Muscle layer of colon (tissue), 2 donors: ENCODE results near the gene GRID1.

Source experiments
- H3K27ac ChIP-seq: one replicate; pipeline ENCODE4 v1.7.0; 2013; ENCODE audit warnings: low read depth, mild to moderate bottlenecking, low read length, moderate library complexity
- H3K27me3 ChIP-seq, 2 donors: one replicate each; pipeline ENCODE4 v1.7.0; 2013; ENCODE audit warnings: low read length in 2 of 2, mild to moderate bottlenecking in 2 of 2; ENCODE audit not compliant: insufficient read depth in 2 of 2, control insufficient read depth in 1 of 2
- H3K36me3 ChIP-seq: one replicate; pipeline ENCODE4 v1.7.0; 2013; ENCODE audit warnings: mild to moderate bottlenecking, low read length; ENCODE audit not compliant: insufficient read depth
- H3K4me1 ChIP-seq: one replicate; pipeline ENCODE4 v1.7.0; 2013; ENCODE audit warnings: mild to moderate bottlenecking, low read length; ENCODE audit not compliant: insufficient read depth
- H3K4me3 ChIP-seq, 2 donors: one replicate each; pipeline ENCODE4 v1.7.0; 2013; ENCODE audit warnings: low read length in 2 of 2, low read depth in 1 of 2, mild to moderate bottlenecking in 1 of 2, moderate library complexity in 1 of 2
- H3K9ac ChIP-seq: one replicate; pipeline ENCODE4 v1.7.0; 2013; ENCODE audit warnings: low read length
- H3K9me3 ChIP-seq: one replicate; pipeline ENCODE4 v1.7.0; 2013; ENCODE audit warnings: mild to moderate bottlenecking, low read length
- donor health status: abdominal sarcoma.
- donor health status: Adenocarcinoma of cecum.

Gene GRID1

DNA sequence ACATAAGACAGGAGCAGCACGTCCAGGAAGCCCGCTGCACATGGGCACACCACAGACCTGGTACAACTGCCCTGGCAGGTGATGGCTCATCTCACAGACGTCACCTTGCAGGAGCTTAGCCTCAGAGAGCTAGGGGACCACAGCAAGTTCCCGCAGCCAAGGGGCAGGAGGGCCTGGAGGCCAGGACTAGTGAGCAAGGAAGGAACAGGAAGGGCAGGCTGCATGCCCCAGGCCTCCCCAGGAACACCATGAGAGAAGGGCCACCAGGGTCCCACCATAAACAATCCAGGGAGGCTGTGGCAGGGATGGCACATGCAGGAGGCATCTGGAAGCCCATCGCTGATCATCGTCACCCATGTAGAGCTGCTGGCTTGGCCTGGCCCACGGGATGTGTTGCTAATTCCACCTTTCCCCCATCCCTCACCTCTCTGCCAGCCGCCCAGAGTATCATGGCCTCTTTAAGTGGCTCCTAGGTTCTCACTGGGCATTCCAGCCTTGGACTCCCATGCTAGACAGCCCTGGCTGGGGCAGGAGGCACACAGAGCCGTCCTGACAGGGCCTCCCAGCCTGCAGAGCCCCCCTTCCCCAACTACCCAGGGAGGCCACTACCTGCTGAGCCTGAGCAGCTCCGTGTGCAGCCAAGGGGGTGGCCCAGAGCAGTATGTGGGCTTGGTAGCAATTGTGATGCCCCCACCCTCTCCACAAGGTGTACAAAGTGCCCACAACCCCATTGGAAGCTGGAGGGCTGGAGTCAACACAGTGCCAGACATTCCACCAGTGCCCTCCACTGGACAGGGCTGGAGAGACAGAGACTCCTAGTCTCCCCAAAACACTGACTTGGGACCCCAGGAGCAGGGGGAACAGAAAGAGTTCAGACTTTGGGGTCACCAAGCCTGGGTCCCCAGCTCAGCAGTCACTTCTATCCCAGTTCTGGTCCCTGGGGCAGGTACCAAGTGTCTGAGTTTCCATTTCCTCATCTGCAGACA is 35.5 kb downstream of the GRID1 start:
- Histone ChIP-seq H3K4me3 (no peak overlapping the region), H3K9ac (no peak overlapping the region), H3K36me3 (no peaks in the 10 kb centered on the region), H3K4me1 (no peaks in the 10 kb centered on the region), H3K27me3 (no peaks in the 10 kb centered on the region), H3K27ac (no peak overlapping the region), H3K9me3 (no peaks in the 10 kb centered on the region)

DNA sequence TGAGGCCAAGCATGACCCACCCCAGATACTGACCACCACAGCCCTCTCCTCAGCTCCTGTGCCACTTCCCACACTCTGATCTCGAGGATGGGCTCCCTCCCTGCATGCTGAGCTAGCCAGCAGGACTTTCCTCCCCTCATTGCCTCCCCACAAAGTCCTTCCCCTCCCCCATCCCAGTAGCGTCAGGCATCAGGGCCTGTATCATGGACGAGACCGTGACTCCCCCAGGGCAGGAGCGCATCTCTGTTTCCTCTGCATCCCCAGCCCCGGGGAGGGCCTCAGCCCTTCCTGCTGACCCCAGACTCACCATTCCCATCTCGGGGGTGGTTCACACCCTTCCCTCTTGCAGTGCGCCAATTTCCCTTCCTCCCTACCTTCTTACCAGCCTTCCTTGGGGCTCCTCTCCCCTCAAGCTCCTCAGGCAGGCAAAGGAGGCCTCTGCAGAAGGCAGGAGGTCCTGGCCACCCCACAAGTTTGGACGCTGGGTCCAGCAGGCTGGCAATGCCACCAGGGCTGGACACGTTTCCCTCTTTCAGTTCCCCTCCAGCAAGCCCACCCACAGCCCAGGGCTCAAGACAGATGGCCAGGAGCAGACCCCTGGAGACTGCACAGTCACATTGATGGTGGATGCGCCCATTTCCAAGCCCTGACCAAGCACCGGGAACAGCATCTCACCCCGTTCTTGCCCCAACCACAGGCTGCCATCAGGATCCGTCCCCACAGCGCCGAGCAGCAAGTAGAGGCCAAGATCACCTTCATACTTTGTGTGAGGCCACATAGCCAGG is 36.5 kb downstream of the GRID1 start:
- no peaks in the 10 kb centered on the region for H3K4me1 ChIP-seq
- no peak overlapping the region for H3K4me3 ChIP-seq
- H3K27ac ChIP-seq = no peak overlapping the region
- H3K9ac ChIP-seq = no peak overlapping the region
- H3K9me3 ChIP-seq = no peaks in the 10 kb centered on the region
- H3K36me3 ChIP-seq = no peaks in the 10 kb centered on the region
- no peaks in the 10 kb centered on the region for H3K27me3 ChIP-seq

DNA sequence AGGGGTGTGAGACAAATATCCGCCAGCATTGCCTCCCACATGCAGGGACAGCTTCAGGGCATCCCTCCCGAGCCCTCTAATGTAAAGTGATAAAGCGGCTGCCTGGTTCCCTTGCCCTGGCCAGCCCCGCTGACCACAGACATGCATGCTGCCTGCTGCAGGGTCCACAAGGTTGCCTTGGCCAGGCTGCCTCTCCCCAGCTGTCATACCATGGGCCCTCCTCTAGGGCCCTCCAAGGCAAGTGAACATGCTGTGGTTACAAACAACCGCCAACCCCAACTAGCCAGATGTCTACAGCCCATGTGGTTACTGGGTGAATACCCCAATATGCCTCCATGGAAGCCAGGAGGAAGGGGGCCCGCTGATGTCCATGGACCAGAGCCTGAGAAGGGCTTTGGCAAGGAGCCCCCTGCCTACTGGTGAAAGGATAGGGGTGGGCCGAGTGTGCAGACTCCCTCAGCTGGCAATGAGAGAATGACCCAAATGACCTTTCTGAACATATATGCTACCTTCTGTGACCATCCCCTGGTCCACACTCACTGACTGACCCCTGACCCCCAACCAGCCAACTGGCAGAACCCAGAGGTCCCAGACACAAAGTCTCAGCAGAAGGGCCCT is 37.4 kb downstream of the GRID1 start:
- H3K27me3 ChIP-seq = no peaks in the 10 kb centered on the region

DNA sequence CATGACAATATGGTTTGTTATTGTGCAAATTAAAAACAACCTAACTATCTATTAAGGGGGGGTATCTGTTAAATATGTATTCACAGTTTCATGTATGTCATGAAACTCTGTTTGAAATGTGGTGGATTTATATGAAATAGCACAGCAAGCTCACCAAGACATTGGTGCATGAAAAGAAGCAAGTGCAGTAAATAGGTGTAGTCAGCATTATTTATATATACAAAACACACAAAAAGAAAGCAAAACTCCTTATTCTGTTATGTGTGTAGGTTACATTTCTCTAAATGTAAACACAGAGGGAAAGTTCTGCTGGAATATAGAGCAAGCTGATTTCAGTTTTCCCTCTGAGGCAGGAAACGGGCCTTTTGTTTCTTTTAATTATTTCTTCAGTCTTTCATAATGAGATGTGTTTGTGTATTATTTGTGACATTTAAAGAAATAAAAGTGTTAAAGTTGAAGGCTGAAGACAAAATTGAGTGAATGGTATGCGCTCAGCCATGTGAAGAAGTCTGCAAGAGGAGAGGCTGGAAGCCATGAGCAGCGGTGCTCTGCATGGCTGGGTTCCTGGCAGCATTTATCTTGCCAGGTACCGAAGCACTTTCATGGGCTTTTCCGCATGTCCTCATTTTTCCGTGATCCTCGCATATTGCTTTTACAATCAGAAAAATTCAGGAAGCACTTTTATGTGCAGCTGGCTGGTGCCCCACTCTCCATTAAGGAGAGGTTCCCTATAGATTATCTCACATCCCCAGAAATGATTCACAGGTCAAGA is 38.5 kb downstream of the GRID1 start:
- no peak overlapping the region for H3K4me3 ChIP-seq

More for the DNA sequence above, 37.4 kb downstream of the GRID1 start:
- H3K9ac ChIP-seq = no peak overlapping the region
- no peaks in the 10 kb centered on the region for H3K4me1 ChIP-seq
- no peaks in the 10 kb centered on the region for H3K9me3 ChIP-seq
- no peak overlapping the region for H3K4me3 ChIP-seq
- H3K36me3 ChIP-seq = no peaks in the 10 kb centered on the region
- no peak overlapping the region for H3K27ac ChIP-seq

DNA sequence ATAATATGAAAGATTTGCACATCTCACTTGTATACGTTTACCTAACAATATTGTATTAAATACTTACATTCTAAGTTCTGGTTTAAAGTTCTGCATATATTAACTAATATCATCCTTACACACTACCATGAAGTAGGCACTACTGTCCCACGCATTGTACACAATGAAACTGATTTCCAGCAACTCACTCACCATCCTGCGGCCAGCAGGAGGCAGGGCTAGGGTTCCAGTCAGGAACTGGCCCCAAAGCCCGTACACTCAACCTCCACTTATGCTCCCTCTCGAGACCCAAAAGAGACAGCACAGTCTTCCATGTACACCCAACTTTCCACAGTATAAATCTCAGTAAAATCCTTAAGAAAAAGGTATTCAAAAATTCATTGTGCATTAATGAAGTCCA is 41.4 kb downstream of the GRID1 start:
- H3K27me3 ChIP-seq = no peaks in the 10 kb centered on the region
- H3K9ac ChIP-seq = no peak overlapping the region
- H3K4me3 ChIP-seq = no peak overlapping the region
- no peak overlapping the region for H3K27ac ChIP-seq
- no peaks in the 10 kb centered on the region for H3K4me1 ChIP-seq
- H3K36me3 ChIP-seq = no peaks in the 10 kb centered on the region
- H3K9me3 ChIP-seq = no peaks in the 10 kb centered on the region

More for the DNA sequence above, 38.5 kb downstream of the GRID1 start:
- no peaks in the 10 kb centered on the region for H3K36me3 ChIP-seq
- no peaks in the 10 kb centered on the region for H3K27me3 ChIP-seq
- no peak overlapping the region for H3K9ac ChIP-seq
- no peaks in the 10 kb centered on the region for H3K4me1 ChIP-seq
- no peak overlapping the region for H3K27ac ChIP-seq
- no peaks in the 10 kb centered on the region for H3K9me3 ChIP-seq

DNA sequence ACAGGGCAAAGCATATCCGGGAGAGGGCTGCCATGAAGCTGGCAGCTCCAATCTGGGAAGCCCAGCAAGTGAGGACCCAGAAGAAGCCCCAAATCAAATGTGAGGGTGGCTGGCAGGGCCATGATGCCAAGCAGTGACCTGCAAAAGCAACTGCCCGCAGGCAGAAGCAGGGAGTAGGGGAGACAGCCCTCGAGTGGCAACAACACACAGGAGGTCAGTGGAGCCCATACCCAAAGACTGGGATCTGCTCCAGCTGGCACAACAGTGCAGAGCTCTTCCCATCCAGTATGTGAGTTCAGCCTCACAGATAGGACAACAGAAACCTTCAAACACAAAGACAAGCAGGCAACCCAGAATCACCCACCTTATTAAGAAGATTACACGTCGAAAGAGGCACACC is 45.0 kb downstream of the GRID1 start:
- Histone ChIP-seq H3K27ac (no peak overlapping the region), H3K36me3 (no peaks in the 10 kb centered on the region), H3K9ac (no peak overlapping the region), H3K27me3 (no peaks in the 10 kb centered on the region), H3K4me3 (no peak overlapping the region), H3K4me1 (no peaks in the 10 kb centered on the region), H3K9me3 (no peaks in the 10 kb centered on the region)

DNA sequence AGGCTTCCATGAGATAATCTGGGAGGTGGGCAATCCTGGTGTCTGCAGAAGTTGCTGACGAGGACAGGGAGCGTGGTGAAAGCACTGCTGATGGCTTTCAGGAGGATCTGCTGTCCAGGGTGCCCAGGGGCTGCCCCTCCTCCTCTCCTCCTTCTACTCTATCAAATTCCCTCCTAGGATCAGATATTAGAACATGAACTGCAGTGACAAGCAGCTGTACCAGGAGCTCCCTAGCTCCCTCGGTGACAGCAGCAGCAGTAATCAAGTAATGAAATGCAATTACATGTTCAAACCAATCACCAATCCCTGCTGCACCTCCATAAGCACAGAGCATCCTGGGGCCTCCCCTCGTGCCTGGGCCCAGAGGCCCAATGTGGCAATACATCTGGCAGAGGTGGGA is 46.9 kb downstream of the GRID1 start:
- no peaks in the 10 kb centered on the region for H3K27me3 ChIP-seq
- no peak overlapping the region for H3K27ac ChIP-seq
- H3K9ac ChIP-seq = no peak overlapping the region
- no peak overlapping the region for H3K4me3 ChIP-seq
- H3K36me3 ChIP-seq = no peaks in the 10 kb centered on the region
- H3K4me1 ChIP-seq = no peaks in the 10 kb centered on the region
- H3K9me3 ChIP-seq = no peaks in the 10 kb centered on the region

DNA sequence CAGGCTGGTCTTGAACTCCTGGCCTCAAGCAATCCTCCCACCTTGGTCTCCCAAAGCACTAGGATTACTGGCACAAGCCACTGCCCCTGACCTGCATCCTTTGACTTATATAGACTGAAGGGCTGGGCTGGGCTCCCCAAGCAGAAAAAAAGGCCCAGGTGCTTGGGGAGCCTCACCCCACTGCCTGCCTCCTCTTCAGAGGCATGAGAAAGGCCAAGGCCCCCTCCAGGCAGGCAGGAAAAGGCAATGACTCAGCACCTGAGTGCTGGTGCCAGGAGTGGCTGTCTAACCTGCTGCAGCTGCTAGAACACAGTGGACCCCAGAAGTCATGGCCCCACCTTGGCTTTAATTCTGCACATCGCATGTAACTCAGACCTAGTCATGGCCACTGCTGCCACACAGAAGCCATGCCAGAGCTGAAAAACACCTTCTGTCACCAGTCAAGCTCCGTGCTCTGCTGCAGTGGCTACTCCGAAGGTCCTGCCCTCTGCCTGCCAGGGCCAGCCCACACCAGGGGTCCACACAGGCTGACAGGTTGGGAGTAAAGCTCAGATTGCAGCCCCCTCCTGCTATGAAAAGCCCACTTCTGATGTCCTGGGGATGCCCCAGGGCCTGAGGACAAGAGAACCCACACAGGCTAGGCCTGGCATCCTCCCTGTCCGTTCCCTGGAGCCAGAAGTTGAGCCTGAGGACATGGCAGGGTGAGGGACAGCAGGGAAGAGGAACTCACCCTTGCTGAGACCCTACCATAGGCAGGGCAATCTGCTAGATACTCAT is 48.5 kb downstream of the GRID1 start:
- Histone ChIP-seq H3K9me3 (no peaks in the 10 kb centered on the region), H3K4me1 (no peaks in the 10 kb centered on the region), H3K27ac (no peak overlapping the region), H3K9ac (no peak overlapping the region), H3K27me3 (no peaks in the 10 kb centered on the region), H3K4me3 (no peak overlapping the region), H3K36me3 (no peaks in the 10 kb centered on the region)

DNA sequence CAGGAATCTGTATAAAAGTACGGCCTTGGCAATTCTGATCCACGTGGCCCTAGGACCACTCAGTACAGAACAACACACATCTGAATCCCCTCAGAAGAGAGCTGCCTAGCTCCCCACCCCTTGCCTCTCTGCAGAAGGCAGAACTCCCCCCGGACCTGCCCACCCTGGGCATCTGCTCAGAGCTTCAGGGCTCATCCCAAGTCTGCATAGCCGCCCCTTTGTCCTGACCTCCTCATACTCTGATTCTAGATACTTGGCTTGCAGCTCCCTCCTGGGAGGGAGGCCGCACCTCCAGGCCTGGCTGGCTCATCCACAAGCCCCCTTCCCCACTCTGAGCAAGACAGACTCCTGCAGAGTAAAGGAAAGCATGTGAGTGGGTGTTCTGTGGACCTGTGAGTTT is 49.6 kb downstream of the GRID1 start:
- Histone ChIP-seq H3K36me3 (no peaks in the 10 kb centered on the region), H3K27me3 (no peaks in the 10 kb centered on the region), H3K4me3 (no peak overlapping the region), H3K9ac (no peak overlapping the region), H3K27ac (no peak overlapping the region), H3K4me1 (no peaks in the 10 kb centered on the region), H3K9me3 (no peaks in the 10 kb centered on the region)

DNA sequence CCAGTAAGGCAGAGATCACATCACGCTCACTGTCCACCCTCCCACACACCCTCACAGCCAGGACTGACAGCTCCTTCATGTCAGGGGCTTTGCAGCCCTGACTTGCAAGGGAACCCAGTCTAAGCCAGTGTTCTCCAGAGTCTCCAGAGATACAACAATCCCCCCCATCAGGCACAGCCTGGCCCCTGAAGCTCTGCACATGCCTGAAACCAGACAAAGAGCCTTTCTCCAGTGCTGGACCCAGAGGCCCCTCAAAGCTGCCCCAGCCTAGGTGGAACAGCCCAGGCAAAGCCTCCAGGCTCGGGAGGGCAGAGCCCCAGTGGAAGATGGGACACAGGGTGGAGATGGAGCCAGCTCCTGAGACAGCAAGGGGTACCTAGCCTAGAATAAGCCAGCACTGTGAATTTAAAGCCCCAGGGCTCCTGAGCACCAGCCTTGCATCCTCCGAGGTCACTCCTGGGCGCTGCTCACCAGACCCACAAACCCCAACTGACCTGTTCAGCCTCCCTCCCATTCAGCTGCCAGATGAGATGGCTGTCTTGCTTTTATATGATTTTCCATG is 50.2 kb downstream of the GRID1 start:
- H3K27ac ChIP-seq = no peak overlapping the region
- H3K4me3 ChIP-seq = no peak overlapping the region
- H3K36me3 ChIP-seq = no peaks in the 10 kb centered on the region
- H3K4me1 ChIP-seq = no peaks in the 10 kb centered on the region
- H3K9me3 ChIP-seq = no peaks in the 10 kb centered on the region
- no peaks in the 10 kb centered on the region for H3K27me3 ChIP-seq
- no peak overlapping the region for H3K9ac ChIP-seq
